OCI-LY3 (cell line): ENCODE data around the gene ZNF598.
"Not testable (repeated sequence)": the region's sequence is repeated elsewhere in the genome, so short reads cannot be mapped to it uniquely, and the experiment has no call there.

ENCODE experiments used
- H2AFZ ChIP-seq: fragments of 200-600, 300-600 bp; shearing (Covaris generic); 2 replicates; pipeline ENCODE4 v1.6.0; 2014; ENCODE audit warnings: antibody characterized with exemption, low read depth, low read length
- H3K27ac ChIP-seq: fragments of 200-600, 300-600 bp; sonication (generic); 2 replicates; pipeline ENCODE4 v1.5.1; 2014; ENCODE audit warnings: mild to moderate bottlenecking, low read length, moderate library complexity, mixed read lengths
- H3K27me3 ChIP-seq: fragments of 200-600, 300-600 bp; sonication (generic); 2 replicates; pipeline ENCODE4 v1.6.1; 2014; ENCODE audit warnings: low read depth, low read length, mixed read lengths
- H3K36me3 ChIP-seq: fragments of 200-600, 300-600 bp; sonication (generic); replicated peaks from 2 replicates; pipeline ENCODE3; 2014; ENCODE audit warnings: low read depth, low read length, mixed read lengths
- H3K4me1 ChIP-seq: fragments of 300-600, 200-600 bp; sonication (generic); 2 replicates; pipeline ENCODE4 v1.6.1; 2014; ENCODE audit warnings: low read length, mixed read lengths
- H3K4me2 ChIP-seq: fragments of 200-600, 300-600 bp; sonication (generic); 2 replicates; pipeline ENCODE4 v1.6.1; 2014; ENCODE audit warnings: low read length, mixed read lengths
- H3K4me3 ChIP-seq: fragments of 300-600, 200-600 bp; sonication (generic); 2 replicates; pipeline ENCODE4 v1.5.1; 2014; ENCODE audit warnings: antibody characterized with exemption, mild to moderate bottlenecking, low read length, moderate library complexity
- H3K79me2 ChIP-seq: fragments of 300-600, 200-600 bp; shearing (Covaris generic); 2 replicates; pipeline ENCODE4 v1.6.1; 2014; ENCODE audit warnings: mild to moderate bottlenecking, low read length, mixed read lengths
- H3K9ac ChIP-seq: fragments of 300-600, 200-600 bp; shearing (Covaris generic); 2 replicates; pipeline ENCODE4 v1.6.0; 2014; ENCODE audit warnings: mild to moderate bottlenecking, low read length, moderate library complexity
- H3K9me3 ChIP-seq: fragments of 200-600, 300-600 bp; shearing (Covaris generic); 2 replicates; pipeline ENCODE4 v1.6.1; 2014; ENCODE audit warnings: low read length, mixed read lengths; ENCODE audit not compliant: insufficient read depth
- H4K20me1 ChIP-seq: fragments of 200-600, 300-600 bp; sonication (generic); 2 replicates; pipeline ENCODE4 v1.6.1; 2016; ENCODE audit warnings: low read length, mixed read lengths; ENCODE audit not compliant: insufficient read depth
- CTCF ChIP-seq: fragments of 200-600, 300-600 bp; sonication (generic); IDR thresholded peaks from 2 replicates; pipeline ENCODE4 v1.5.1; 2014; ENCODE audit warnings: antibody characterized with exemption, low read length, low read depth
- EZH2phosphoT487 ChIP-seq: fragments of 200-600 bp; shearing (Covaris generic); IDR thresholded peaks from 2 replicates; pipeline ENCODE4 v1.6.1; 2018; ENCODE audit warnings: antibody characterized with exemption, mixed run types, low read depth

Gene ZNF598

GRCh38 chr16:2034696-2035430 is 25.2 kb upstream of the ZNF598 start:
- Histone ChIP-seq H3K4me1 (peaks cover 9% of the 10 kb centered on the region), H3K4me2 (no peak overlapping the region), H3K9ac (no peak overlapping the region), H3K9me3 (no peaks in the 10 kb centered on the region), H2AFZ (no peak overlapping the region), H3K27ac (no peak overlapping the region), H4K20me1 (no peaks in the 10 kb centered on the region), H3K27me3 (no peaks in the 10 kb centered on the region), H3K79me2 (no peaks in the 10 kb centered on the region), H3K4me3 (no peak overlapping the region), H3K36me3 (no peaks in the 10 kb centered on the region)
- no peak for TF ChIP-seq EZH2phosphoT487
- no peak for TF ChIP-seq CTCF

GRCh38 chr16:2033909-2034695 is 24.5 kb upstream of the ZNF598 start:
- H3K9me3 ChIP-seq, H3K27ac ChIP-seq, H3K9ac ChIP-seq, H4K20me1 ChIP-seq, H3K27me3 ChIP-seq, H3K36me3 ChIP-seq, H3K4me2 ChIP-seq, H2AFZ ChIP-seq, H3K4me3 ChIP-seq, H3K79me2 ChIP-seq, H3K4me1 ChIP-seq: not testable (repeated sequence)

GRCh38 chr16:2033057-2033908 is 23.7 kb upstream of the ZNF598 start:
- TF ChIP-seq EZH2phosphoT487 = no peak
- no peak overlapping the region for H2AFZ ChIP-seq
- H3K36me3 ChIP-seq = no peaks in the 10 kb centered on the region
- no peak overlapping the region for H3K4me3 ChIP-seq
- no peak overlapping the region for H3K27ac ChIP-seq
- H3K9ac ChIP-seq = no peak overlapping the region
- H3K27me3 ChIP-seq = peaks cover 6% of the 10 kb centered on the region
- H3K4me1 ChIP-seq = peaks cover 9% of the 10 kb centered on the region
- H3K9me3 ChIP-seq = no peaks in the 10 kb centered on the region
- no peaks in the 10 kb centered on the region for H4K20me1 ChIP-seq
- H3K79me2 ChIP-seq = no peaks in the 10 kb centered on the region
- H3K4me2 ChIP-seq = no peak overlapping the region

- H3K4me2 ChIP-seq = peak overlapping the region; percentile 7; the same call in 1 of the 2 replicates
- H3K27ac ChIP-seq = no peak overlapping the region
- no peaks in the 10 kb centered on the region for H3K9me3 ChIP-seq
- no peaks in the 10 kb centered on the region for H3K36me3 ChIP-seq
- H4K20me1 ChIP-seq = no peaks in the 10 kb centered on the region
- no peak overlapping the region for H2AFZ ChIP-seq
- H3K4me1 ChIP-seq = peaks cover 9% of the 10 kb centered on the region
- H3K79me2 ChIP-seq = no peaks in the 10 kb centered on the region
- no peak overlapping the region for H3K9ac ChIP-seq
- TF ChIP-seq EZH2phosphoT487 = no peak
- no peak for TF ChIP-seq CTCF
- H3K4me3 ChIP-seq = no peak overlapping the region
- peaks cover 14% of the 10 kb centered on the region for H3K27me3 ChIP-seq
Observed at GRCh38 chr16:2032285-2033056, 22.9 kb upstream of the ZNF598 start.
